MCF 10A (cell line): ENCODE measurements around the gene GAPDHS. TPM values are rescaled to one million over a fixed set of nuclear protein-coding genes. Genes with fewer than 3 reads are reported as not detected.

ENCODE experiments used
- BruUV-seq: library from RNA; stranded (reverse); fragments of 400-500 nt; replicated peaks from 2 replicates; lab custom pipeline; 2021; lab: Mats Ljungman, UMichigan
- CTCF ChIA-PET: fragments of 300-600 bp; sonication (Branson Sonifier 250); formaldehyde crosslinking; extraction: SDS; loops from one replicate; lab custom pipeline; 2021; ENCODE audit warnings: antibody characterized with exemption, inconsistent platforms; lab: Yijun Ruan, JAX
- POLR2A ChIA-PET: fragments of 300-600, 350-650 bp; sonication (Branson Sonifier 250); formaldehyde crosslinking; extraction: SDS; loops from one replicate; lab custom pipeline; 2020; ENCODE audit warnings: antibody characterized with exemption, inconsistent platforms; lab: Yijun Ruan, JAX
- DNase-seq: peaks from one replicate; pipeline ENCODE4 v3.0.0-alpha.2; 2018; ENCODE audit not compliant: unreplicated experiment
- H3K27ac Mint-ChIP-seq: one replicate; pipeline ENCODE4 v1.8.0; 2022; ENCODE audit warnings: mild to moderate bottlenecking, low read depth, mixed read lengths; ENCODE audit not compliant: unreplicated experiment
- H3K27me3 Mint-ChIP-seq: one replicate; pipeline ENCODE4 v1.8.0; 2022; ENCODE audit warnings: mixed read lengths; ENCODE audit not compliant: insufficient read depth, unreplicated experiment
- H3K36me3 Mint-ChIP-seq: one replicate; pipeline ENCODE4 v1.8.0; 2022; ENCODE audit warnings: mild to moderate bottlenecking, moderate library complexity, mixed read lengths; ENCODE audit not compliant: insufficient read depth, unreplicated experiment
- H3K4me1 Mint-ChIP-seq: one replicate; pipeline ENCODE4 v1.8.0; 2022; ENCODE audit warnings: mixed read lengths; ENCODE audit not compliant: insufficient read depth, unreplicated experiment
- H3K4me3 Mint-ChIP-seq: one replicate; pipeline ENCODE4 v1.8.0; 2022; ENCODE audit warnings: mild to moderate bottlenecking, moderate library complexity, mixed read lengths; ENCODE audit not compliant: unreplicated experiment
- H3K9me3 Mint-ChIP-seq: one replicate; pipeline ENCODE4 v1.8.0; 2022; ENCODE audit warnings: mixed read lengths; ENCODE audit not compliant: unreplicated experiment
- CTCF ChIP-seq: fragments of 200-600 bp; IDR thresholded peaks from one replicate; pipeline ENCODE4 v1.8.0; 2022; ENCODE audit warnings: antibody characterized with exemption, mild to moderate bottlenecking; ENCODE audit not compliant: unreplicated experiment
- intact Hi-C: fragments of 100-400 bp; cut with micrococcal nuclease; formaldehyde crosslinking; loops from 2 replicates; pipeline ENCODE4 v1.14.1; 2022
- total RNA-seq: library from RNA; stranded (reverse); gene quantifications from 2 replicates; pipeline ENCODE4 v1.2.3, GENCODE V29; 2022

Gene GAPDHS
- total RNA-seq, 1 experiment from 2014 or later, result not detected

GRCh38 chr19:35560271-35560670 lies 27.0 kb downstream of the GAPDHS start:
- ChIA-PET POLR2A (interaction anchor here (0.8 kb wide), 1 partner anchor 22 kb away, joined by 3 read pairs; no protein-coding TSS in a partner anchor), CTCF (interaction anchor here (2.6 kb wide), 1 partner anchor 12 kb away, joined by 15 read pairs; no protein-coding TSS in a partner anchor)
- no peak for DNase-seq
- H3K4me1 Mint-ChIP-seq, result no peaks in the 10 kb centered on the region
- BruUV-seq, result no TSS peak
- peaks cover 41% of the 10 kb centered on the region for H3K27me3 Mint-ChIP-seq
- no peaks in the 10 kb centered on the region for H3K9me3 Mint-ChIP-seq
- H3K36me3 Mint-ChIP-seq, result no peaks in the 10 kb centered on the region
- H3K27ac Mint-ChIP-seq, result no peak overlapping the region
- intact Hi-C loops, result no loop called here
- no peak overlapping the region for H3K4me3 Mint-ChIP-seq
- no peak for TF ChIP-seq CTCF

GRCh38 chr19:35560677-35561076 lies 27.4 kb downstream of the GAPDHS start:
- H3K36me3 Mint-ChIP-seq, result no peaks in the 10 kb centered on the region
- no peak overlapping the region for H3K4me3 Mint-ChIP-seq
- no TSS peak for BruUV-seq
- ChIA-PET CTCF (interaction anchor here (2.6 kb wide), 1 partner anchor 12 kb away, joined by 15 read pairs; no protein-coding TSS in a partner anchor), POLR2A (interaction anchor here (0.8 kb wide), 1 partner anchor 23 kb away, joined by 3 read pairs; no protein-coding TSS in a partner anchor)
- H3K27ac Mint-ChIP-seq, result no peak overlapping the region
- H3K9me3 Mint-ChIP-seq, result no peaks in the 10 kb centered on the region
- intact Hi-C loops, result no loop called here
- DNase-seq, result no peak
- no peaks in the 10 kb centered on the region for H3K4me1 Mint-ChIP-seq
- peaks cover 41% of the 10 kb centered on the region for H3K27me3 Mint-ChIP-seq
- TF ChIP-seq CTCF, result no peak

- Mint-ChIP-seq H3K4me3 (no peak overlapping the region), H3K27me3 (peaks cover 41% of the 10 kb centered on the region), H3K36me3 (no peaks in the 10 kb centered on the region), H3K27ac (no peak overlapping the region), H3K4me1 (no peaks in the 10 kb centered on the region), H3K9me3 (no peaks in the 10 kb centered on the region)
- DNase-seq, result no peak
- POLR2A ChIA-PET, result no interaction called here
- TF ChIP-seq CTCF, result no peak
- CTCF ChIA-PET, result no interaction called here
- BruUV-seq, result no TSS peak
- intact Hi-C loops, result no loop called here
These were observed 28.2 kb downstream of the GAPDHS start for GRCh38 chr19:35561436-35561835.

GRCh38 chr19:35562336-35562735 lies 29.1 kb downstream of the GAPDHS start:
- H3K36me3 Mint-ChIP-seq, result no peaks in the 10 kb centered on the region
- no peaks in the 10 kb centered on the region for H3K4me1 Mint-ChIP-seq
- no peaks in the 10 kb centered on the region for H3K9me3 Mint-ChIP-seq
- H3K27me3 Mint-ChIP-seq, result peaks cover 41% of the 10 kb centered on the region
- ChIA-PET POLR2A (interaction anchor here (0.6 kb wide), 1 partner anchor 104 kb away, joined by 3 read pairs; the partner anchor contains the start of gene UPK1A), CTCF (no interaction called here)
- no TSS peak for BruUV-seq
- intact Hi-C loops, result no loop called here
- TF ChIP-seq CTCF, result no peak
- no peak for DNase-seq
- H3K4me3 Mint-ChIP-seq, result no peak overlapping the region
- H3K27ac Mint-ChIP-seq, result no peak overlapping the region
